Activated naive CD8-positive, alpha-beta T cell (primary cell): ENCODE results near the gene GCFC2.
"Not testable (repeated sequence)": the region's sequence is repeated elsewhere in the genome, so short reads cannot be mapped to it uniquely, and the experiment has no call there.

Source experiments
- H3K27ac Mint-ChIP-seq: one replicate; pipeline ENCODE4 v1.8.0; 2021; ENCODE audit warnings: mixed read lengths
- H3K27me3 Mint-ChIP-seq: one replicate; pipeline ENCODE4 v1.8.0; 2021; ENCODE audit warnings: mixed read lengths
- H3K36me3 Mint-ChIP-seq: one replicate; pipeline ENCODE4 v1.8.0; 2021; ENCODE audit warnings: mixed read lengths
- H3K4me1 Mint-ChIP-seq: one replicate; pipeline ENCODE4 v1.8.0; 2021; ENCODE audit warnings: low read depth, mixed read lengths
- H3K4me3 Mint-ChIP-seq: one replicate; pipeline ENCODE4 v1.8.0; 2021; ENCODE audit warnings: mild to moderate bottlenecking, mixed read lengths
- H3K9me3 Mint-ChIP-seq: one replicate; pipeline ENCODE4 v1.8.0; 2021; ENCODE audit warnings: low read depth, mixed read lengths

The GCFC2 gene

DNA sequence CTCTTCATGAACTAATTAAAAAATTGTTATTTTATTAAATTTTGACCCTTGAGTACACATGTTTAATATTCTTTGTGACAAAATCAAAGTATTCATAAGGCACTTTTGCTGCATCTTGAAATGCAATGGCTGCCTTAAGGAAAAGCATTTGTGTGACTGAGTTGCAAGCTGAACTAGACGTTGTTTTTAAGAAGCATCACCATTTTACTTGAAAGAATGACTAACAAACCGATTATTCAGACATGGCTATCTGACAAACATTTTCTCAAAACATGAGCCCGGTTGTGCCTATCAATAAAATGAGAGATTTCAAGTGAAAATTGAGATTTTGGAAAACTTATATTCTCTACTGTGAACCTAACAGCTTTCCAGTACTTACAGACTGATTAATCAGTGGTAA is 2.8 kb downstream of the GCFC2 start:
- H3K36me3 Mint-ChIP-seq: peaks cover 18% of the 10 kb centered on the region
- H3K4me3 Mint-ChIP-seq: peak overlapping the region; percentile 79
- no peaks in the 10 kb centered on the region for H3K9me3 Mint-ChIP-seq
- H3K27ac Mint-ChIP-seq: peak overlapping the region; percentile 64
- H3K27me3 Mint-ChIP-seq: no peaks in the 10 kb centered on the region
- H3K4me1 Mint-ChIP-seq: peaks cover 35% of the 10 kb centered on the region

DNA sequence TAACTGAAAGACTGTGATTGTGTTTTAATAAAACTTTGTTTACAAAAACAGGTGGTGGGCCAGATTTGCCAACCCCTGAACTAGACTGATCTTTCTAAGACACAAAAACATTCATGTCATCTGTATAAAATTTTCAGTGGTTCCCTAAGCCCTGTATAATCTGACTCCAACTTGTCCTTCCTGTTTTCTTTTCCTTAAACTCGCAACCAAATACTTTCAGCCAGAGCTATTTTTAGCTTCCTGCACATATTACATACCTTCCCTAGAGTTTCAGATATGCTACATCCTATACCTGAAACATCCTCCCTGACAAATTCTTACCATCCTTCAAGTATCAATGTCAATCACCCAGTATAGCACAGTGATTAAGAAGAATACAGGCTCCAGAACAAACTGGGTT is 4.8 kb downstream of the GCFC2 start:
- Mint-ChIP-seq H3K36me3 (peaks cover 25% of the 10 kb centered on the region), H3K27ac (no peak overlapping the region), H3K27me3 (no peaks in the 10 kb centered on the region), H3K4me1 (peaks cover 30% of the 10 kb centered on the region), H3K9me3 (no peaks in the 10 kb centered on the region), H3K4me3 (no peak overlapping the region)

DNA sequence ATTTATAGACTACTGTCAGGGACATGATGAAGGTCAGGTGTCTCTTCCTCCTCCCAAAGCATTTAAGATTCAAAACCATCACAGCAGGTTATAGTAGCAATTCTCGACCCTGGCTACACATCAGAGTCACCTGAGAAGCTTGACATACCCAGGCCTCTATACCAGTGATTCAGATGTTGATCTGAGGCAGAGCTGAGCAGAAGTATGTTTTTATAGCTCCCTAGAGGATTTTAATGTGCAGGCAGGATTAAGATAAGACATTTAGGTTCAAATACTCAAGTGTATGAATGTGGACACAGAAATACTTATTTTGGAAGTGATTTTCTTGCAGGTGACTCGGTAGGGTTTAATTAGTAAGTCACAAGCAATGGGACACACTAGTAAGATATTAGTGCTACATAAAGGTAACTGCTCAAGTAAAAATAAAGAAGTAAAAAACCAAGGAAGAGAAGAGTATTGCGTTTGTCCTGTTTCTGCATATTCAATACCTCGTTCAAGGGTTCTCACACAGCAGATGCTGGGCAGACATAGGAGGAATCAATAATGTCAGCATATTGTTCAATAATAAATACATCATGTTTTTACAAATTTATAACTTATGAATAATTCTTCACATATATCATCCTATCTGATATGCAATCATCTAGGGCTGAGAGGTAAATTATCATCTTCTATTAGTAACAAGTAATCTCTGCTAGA is 7.0 kb downstream of the GCFC2 start:
- Mint-ChIP-seq H3K4me3 (no peak overlapping the region), H3K27ac (no peak overlapping the region), H3K4me1 (peaks cover 20% of the 10 kb centered on the region), H3K36me3 (peaks cover 32% of the 10 kb centered on the region), H3K27me3 (no peaks in the 10 kb centered on the region), H3K9me3 (no peaks in the 10 kb centered on the region)

DNA sequence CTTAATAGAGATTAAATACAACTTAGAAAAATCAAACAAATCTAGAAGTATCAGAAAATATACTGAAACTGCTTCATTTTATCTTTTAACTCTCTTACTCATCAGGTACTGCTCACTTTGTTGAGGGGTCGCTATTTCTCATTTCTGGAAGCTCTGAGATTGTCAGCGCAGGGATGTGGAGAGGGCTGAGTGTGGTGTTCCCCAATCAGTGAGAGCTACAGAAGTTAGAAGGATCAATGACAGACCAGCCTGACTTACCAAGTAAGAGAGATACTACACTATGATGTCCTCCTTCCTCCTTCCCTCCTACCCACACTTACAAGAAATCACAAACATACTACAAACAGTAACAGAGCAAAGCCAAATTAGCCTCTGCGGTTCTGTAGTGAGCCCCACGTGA is 8.1 kb downstream of the GCFC2 start:
- H3K4me3 Mint-ChIP-seq: no peak overlapping the region
- no peaks in the 10 kb centered on the region for H3K9me3 Mint-ChIP-seq
- H3K27me3 Mint-ChIP-seq: no peaks in the 10 kb centered on the region
- H3K36me3 Mint-ChIP-seq: peaks cover 33% of the 10 kb centered on the region
- peaks cover 13% of the 10 kb centered on the region for H3K4me1 Mint-ChIP-seq
- H3K27ac Mint-ChIP-seq: no peak overlapping the region

DNA sequence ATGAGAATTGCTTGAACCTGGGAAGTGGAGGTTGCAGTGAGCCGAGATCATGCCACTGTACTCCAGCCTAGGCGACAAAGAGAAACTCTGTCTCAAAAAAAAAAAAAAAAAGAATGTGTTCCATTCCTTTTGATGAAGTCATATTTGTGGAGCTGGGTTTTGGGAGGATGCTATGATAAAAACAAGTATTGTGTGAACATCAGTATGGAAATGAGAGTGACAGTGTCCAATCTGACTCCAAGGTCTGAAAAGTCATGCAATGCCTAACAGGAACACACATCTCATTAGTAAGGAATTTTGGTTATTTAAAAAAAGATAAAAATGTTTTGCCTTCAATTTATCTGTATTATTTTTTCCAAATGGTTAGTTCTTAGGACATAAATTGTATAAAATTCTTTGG is 11.8 kb downstream of the GCFC2 start:
- H3K9me3 Mint-ChIP-seq: no peaks in the 10 kb centered on the region
- no peaks in the 10 kb centered on the region for H3K27me3 Mint-ChIP-seq
- no peak overlapping the region for H3K27ac Mint-ChIP-seq
- H3K36me3 Mint-ChIP-seq: peaks cover 29% of the 10 kb centered on the region
- H3K4me3 Mint-ChIP-seq: no peak overlapping the region
- peaks cover 2% of the 10 kb centered on the region for H3K4me1 Mint-ChIP-seq

DNA sequence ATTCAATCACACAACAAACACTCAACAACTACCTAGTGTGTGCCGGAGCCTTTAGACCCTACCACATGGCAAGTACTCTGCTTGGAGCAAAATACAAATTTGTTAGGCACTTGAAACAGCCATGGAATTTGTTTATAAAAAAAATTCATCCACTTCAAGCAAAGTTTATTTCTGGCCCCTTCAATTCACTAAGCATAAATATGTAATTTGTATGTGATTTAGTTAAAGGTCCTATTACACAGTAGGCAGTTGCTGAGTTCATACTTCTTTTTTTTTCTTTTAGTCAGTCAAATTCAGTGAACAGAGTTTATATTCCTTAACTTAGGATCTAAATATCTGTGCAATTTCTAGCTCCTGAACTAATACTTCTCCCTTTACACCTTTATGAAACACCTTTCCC is 22.5 kb downstream of the GCFC2 start:
- H3K4me1 Mint-ChIP-seq: no peaks in the 10 kb centered on the region
- H3K9me3 Mint-ChIP-seq: no peaks in the 10 kb centered on the region
- H3K4me3 Mint-ChIP-seq: no peak overlapping the region
- peaks cover 26% of the 10 kb centered on the region for H3K36me3 Mint-ChIP-seq
- H3K27ac Mint-ChIP-seq: no peak overlapping the region
- no peaks in the 10 kb centered on the region for H3K27me3 Mint-ChIP-seq

DNA sequence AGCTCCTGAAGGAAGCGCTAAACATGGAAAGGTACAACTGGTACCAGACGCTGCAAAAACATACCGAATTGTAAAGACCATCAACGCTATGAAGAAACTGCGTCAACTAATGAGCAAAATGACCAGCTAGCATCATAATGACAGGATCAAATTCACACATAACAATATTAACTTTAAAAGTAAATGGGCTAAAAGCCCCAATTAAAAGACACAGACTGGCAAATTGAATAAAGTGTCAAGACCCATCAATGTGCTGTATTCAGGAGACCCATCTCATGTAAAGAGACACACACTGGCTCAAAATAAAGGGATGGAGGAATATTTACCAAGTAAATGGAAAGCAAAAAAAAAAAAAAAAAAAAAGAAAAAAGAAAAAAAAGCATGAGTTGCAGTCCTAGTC is 27.3 kb downstream of the GCFC2 start:
- H3K27ac Mint-ChIP-seq, H3K4me1 Mint-ChIP-seq, H3K4me3 Mint-ChIP-seq, H3K27me3 Mint-ChIP-seq, H3K9me3 Mint-ChIP-seq: not testable (repeated sequence)
- peaks cover 22% of the 10 kb centered on the region for H3K36me3 Mint-ChIP-seq

DNA sequence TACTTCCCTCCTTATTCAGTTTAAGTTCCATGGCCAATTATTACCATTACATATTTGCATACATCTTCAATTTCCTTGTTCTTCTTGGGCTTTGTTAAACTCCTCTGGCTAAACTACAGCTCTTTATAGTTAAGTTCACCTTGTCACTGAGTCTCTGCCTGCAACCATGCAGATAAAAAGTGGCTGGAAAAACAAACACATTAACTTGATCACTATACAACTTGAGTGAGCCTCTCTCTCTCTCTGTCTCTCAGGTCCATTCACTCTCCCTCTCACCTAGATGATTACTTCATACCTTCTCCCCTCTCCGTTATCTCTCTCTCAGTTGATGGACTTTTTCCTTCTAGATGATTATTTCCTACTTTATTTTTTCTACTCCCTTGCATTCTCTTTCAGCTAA is 30.3 kb downstream of the GCFC2 start:
- Mint-ChIP-seq H3K27me3 (no peaks in the 10 kb centered on the region), H3K27ac (peak overlapping the region; percentile 71), H3K4me3 (no peak overlapping the region), H3K9me3 (no peaks in the 10 kb centered on the region), H3K4me1 (peaks cover 5% of the 10 kb centered on the region), H3K36me3 (peaks cover 17% of the 10 kb centered on the region)

DNA sequence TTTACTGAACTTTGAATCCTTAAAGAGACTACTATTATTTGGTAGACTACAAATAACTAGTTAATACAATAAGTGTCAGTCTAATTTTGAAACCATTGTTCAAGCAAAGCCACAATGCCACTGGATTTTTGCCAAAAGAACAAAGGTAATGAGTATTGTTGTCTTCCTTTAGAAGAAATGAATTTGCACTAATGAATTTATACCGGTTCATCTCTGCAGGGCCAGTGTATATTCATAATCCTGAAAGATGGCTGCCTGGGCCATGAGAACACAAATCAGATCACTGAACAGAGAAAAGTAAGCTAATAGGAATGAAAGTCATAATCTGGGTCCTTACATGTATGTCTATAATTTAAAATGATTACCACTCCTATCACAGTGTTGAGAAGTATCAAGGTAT is 31.2 kb downstream of the GCFC2 start:
- peaks cover 5% of the 10 kb centered on the region for H3K4me1 Mint-ChIP-seq
- H3K36me3 Mint-ChIP-seq: peaks cover 12% of the 10 kb centered on the region
- H3K9me3 Mint-ChIP-seq: no peaks in the 10 kb centered on the region
- H3K27me3 Mint-ChIP-seq: no peaks in the 10 kb centered on the region
- H3K27ac Mint-ChIP-seq: no peak overlapping the region
- no peak overlapping the region for H3K4me3 Mint-ChIP-seq

DNA sequence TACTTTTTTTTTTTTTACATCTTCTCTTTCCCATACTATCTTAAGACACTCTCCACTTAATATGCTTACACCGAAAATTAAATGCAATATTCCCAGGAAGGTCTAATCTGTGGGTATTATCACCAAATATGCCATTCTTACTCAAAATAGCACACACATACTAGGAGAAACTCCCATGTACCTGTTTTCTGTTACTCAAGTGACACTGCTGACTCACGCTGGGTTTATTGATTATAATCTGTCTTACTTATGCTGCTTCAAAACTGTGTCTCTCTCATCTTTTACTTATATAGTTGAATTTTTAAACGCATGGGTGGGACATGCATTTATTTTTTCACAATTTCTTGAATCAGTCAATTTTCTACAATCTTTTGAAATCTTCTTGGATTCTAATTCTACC is 34.3 kb downstream of the GCFC2 start:
- Mint-ChIP-seq H3K9me3 (no peaks in the 10 kb centered on the region), H3K27me3 (no peaks in the 10 kb centered on the region), H3K4me3 (no peak overlapping the region), H3K36me3 (peaks cover 6% of the 10 kb centered on the region), H3K27ac (no peak overlapping the region), H3K4me1 (peaks cover 5% of the 10 kb centered on the region)

DNA sequence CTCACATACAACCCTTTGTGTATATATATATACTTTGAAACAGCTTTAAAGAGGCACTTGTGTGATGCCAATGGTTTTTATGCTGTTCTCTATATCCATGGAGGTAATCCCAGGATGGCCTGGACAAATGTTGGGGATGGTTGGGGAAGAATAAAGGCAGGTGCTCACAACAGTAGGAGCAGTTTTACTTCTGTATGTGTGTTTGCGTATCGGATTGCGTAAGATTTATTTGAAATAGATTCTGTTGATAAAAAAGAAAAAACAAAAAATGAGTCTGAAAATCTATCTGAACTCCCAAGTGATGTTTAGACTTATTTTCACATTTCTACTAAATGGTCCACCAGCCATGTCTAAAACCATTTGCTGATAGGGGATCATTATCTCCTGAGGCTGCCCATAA is 34.8 kb downstream of the GCFC2 start:
- peaks cover 5% of the 10 kb centered on the region for H3K4me1 Mint-ChIP-seq
- H3K9me3 Mint-ChIP-seq: no peaks in the 10 kb centered on the region
- peaks cover 9% of the 10 kb centered on the region for H3K36me3 Mint-ChIP-seq
- no peak overlapping the region for H3K27ac Mint-ChIP-seq
- H3K27me3 Mint-ChIP-seq: no peaks in the 10 kb centered on the region
- no peak overlapping the region for H3K4me3 Mint-ChIP-seq

- not testable (repeated sequence) for H3K4me3 Mint-ChIP-seq, H3K4me1 Mint-ChIP-seq, H3K27ac Mint-ChIP-seq, H3K27me3 Mint-ChIP-seq, H3K9me3 Mint-ChIP-seq
- H3K36me3 Mint-ChIP-seq: peaks cover 12% of the 10 kb centered on the region
Observed at GRCh38 chr2:75675423-75675822, 35.3 kb downstream of the GCFC2 start.

- Mint-ChIP-seq H3K27ac (no peak overlapping the region), H3K4me3 (no peak overlapping the region), H3K9me3 (no peaks in the 10 kb centered on the region), H3K4me1 (no peaks in the 10 kb centered on the region), H3K36me3 (peaks cover 13% of the 10 kb centered on the region), H3K27me3 (no peaks in the 10 kb centered on the region)
Observed at GRCh38 chr2:75667884-75668283, 42.8 kb downstream of the GCFC2 start.

DNA sequence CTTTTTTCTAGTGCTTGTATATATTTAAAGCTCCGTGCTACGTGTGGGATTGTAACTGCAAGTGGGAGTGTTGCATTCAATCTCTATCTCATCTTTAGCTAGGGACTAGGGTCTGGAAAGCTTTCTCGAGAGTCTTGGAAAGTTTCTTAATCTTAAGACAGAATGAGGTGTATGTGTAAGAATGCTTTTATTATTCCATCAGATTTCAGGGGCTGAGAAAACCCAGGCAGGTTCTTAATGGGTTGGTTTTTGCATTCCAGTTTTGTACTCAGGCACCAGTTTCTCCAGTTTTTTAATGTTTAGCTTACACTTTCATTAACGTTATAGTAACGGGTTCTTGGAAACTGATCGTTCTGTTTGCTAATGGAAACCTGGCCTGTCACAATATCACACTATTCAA is 43.8 kb downstream of the GCFC2 start:
- no peaks in the 10 kb centered on the region for H3K4me1 Mint-ChIP-seq
- H3K27me3 Mint-ChIP-seq: no peaks in the 10 kb centered on the region
- H3K4me3 Mint-ChIP-seq: no peak overlapping the region
- H3K9me3 Mint-ChIP-seq: no peaks in the 10 kb centered on the region
- H3K36me3 Mint-ChIP-seq: peaks cover 15% of the 10 kb centered on the region
- H3K27ac Mint-ChIP-seq: no peak overlapping the region

DNA sequence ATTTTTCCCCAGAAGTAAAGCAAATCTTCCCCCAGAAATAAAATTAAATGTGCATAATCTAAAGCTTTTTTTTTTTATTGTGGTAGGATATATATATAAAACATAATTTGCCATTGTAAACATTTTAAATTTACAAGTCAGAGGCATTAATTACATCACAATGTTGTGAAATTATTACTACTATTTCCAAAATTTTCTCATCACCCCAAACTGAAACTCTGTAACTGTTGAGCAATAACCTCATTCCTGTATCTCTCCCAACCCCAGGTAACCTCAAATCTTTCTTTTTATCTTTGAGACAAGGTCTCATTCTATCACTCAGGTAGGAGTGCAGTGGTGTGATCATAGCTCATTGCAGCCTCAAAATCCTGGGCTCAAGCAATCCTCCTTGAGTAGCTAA is 52.9 kb downstream of the GCFC2 start:
- no peaks in the 10 kb centered on the region for H3K27me3 Mint-ChIP-seq
- H3K27ac Mint-ChIP-seq: no peak overlapping the region
- peaks cover 18% of the 10 kb centered on the region for H3K9me3 Mint-ChIP-seq
- peaks cover 20% of the 10 kb centered on the region for H3K4me1 Mint-ChIP-seq
- H3K36me3 Mint-ChIP-seq: peaks cover 69% of the 10 kb centered on the region
- H3K4me3 Mint-ChIP-seq: no peak overlapping the region

DNA sequence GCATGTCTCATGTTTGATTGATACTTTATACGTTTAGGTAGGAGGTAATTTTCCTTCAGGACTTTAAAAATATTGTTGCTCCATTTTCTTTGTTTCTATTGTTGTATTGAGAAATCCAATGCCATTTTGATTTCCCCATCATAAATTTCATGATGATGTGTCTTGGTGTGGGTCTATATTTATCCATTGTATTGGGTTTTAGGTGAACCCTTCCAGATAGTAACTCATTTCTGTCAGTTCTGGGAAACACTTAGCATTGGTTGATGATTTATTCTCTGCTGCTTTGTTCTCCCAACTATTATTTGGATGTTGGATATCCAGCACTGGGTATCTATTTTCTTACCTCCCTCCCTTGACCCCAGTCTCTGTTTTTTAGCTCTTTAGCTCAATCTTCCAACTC is 54.2 kb downstream of the GCFC2 start:
- H3K27ac Mint-ChIP-seq: no peak overlapping the region
- H3K27me3 Mint-ChIP-seq: no peaks in the 10 kb centered on the region
- peaks cover 22% of the 10 kb centered on the region for H3K4me1 Mint-ChIP-seq
- H3K9me3 Mint-ChIP-seq: peaks cover 18% of the 10 kb centered on the region
- peaks cover 71% of the 10 kb centered on the region for H3K36me3 Mint-ChIP-seq
- no peak overlapping the region for H3K4me3 Mint-ChIP-seq
